SU-DHL-6 (cell line): Measurements from ENCODE around the gene CUEDC1.

Experiments used
- EZH2phosphoT487 ChIP-seq: fragments of 200-600 bp; sonication (generic), shearing (Covaris generic); conservative IDR thresholded peaks from 2 replicates; pipeline ENCODE4 v1.6.1; 2018; ENCODE audit warnings: mild to moderate bottlenecking, antibody characterized with exemption, low read length, moderate library complexity, mixed read lengths
- TF ChIP-seq, protein P1 (sequence below): fragments of 200-600 bp; sonication (generic); IDR thresholded peaks from one replicate; pipeline ENCODE4 v1.5.1; 2017; ENCODE audit warnings: antibody characterized with exemption, mild to moderate bottlenecking, low read length, moderate library complexity; ENCODE audit not compliant: insufficient read depth, poor library complexity, severe bottlenecking

- TF ChIP-seq, protein P1, sequence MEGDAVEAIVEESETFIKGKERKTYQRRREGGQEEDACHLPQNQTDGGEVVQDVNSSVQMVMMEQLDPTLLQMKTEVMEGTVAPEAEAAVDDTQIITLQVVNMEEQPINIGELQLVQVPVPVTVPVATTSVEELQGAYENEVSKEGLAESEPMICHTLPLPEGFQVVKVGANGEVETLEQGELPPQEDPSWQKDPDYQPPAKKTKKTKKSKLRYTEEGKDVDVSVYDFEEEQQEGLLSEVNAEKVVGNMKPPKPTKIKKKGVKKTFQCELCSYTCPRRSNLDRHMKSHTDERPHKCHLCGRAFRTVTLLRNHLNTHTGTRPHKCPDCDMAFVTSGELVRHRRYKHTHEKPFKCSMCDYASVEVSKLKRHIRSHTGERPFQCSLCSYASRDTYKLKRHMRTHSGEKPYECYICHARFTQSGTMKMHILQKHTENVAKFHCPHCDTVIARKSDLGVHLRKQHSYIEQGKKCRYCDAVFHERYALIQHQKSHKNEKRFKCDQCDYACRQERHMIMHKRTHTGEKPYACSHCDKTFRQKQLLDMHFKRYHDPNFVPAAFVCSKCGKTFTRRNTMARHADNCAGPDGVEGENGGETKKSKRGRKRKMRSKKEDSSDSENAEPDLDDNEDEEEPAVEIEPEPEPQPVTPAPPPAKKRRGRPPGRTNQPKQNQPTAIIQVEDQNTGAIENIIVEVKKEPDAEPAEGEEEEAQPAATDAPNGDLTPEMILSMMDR = no peak
- no peak for TF ChIP-seq EZH2phosphoT487
These were observed 16.9 kb upstream of the CUEDC1 start for GRCh38 chr17:57972151-57972550.
